SK-N-SH (cell line): Measurements from ENCODE around the gene DLGAP5. TPM values are rescaled to one million over a fixed set of nuclear protein-coding genes. Genes with fewer than 3 reads are reported as not detected.
A peak's percentile ranks its signal among the peaks of the same experiment; 100 is the strongest.

ENCODE experiments used
- CTCF ChIA-PET: fragments of 300-600, 350-600 bp; formaldehyde crosslinking; extraction: SDS; loops from one replicate; lab custom pipeline; 2021; lab: Yijun Ruan, JAX
- POLR2A ChIA-PET: fragments of 350-600 bp; sonication (Branson Sonifier 250); formaldehyde crosslinking; extraction: SDS; loops from one replicate; lab custom pipeline; 2020; ENCODE audit warnings: antibody characterized with exemption, inconsistent platforms; lab: Yijun Ruan, JAX
- DNase-seq: peaks from one replicate; pipeline ENCODE4 v3.0.0; 2012
- H2AFZ ChIP-seq: fragments of 200-600 bp; sonication (generic); 2 replicates; pipeline ENCODE4 v1.8.1; 2016; ENCODE audit warnings: antibody characterized with exemption, mild to moderate bottlenecking, low read depth
- H3F3A ChIP-seq: fragments of 200-600 bp; sonication (generic); replicated peaks from 2 replicates; pipeline ENCODE3; 2016; ENCODE audit warnings: antibody characterized with exemption, mild to moderate bottlenecking; ENCODE audit not compliant: insufficient read depth
- H3K27ac ChIP-seq, 2 experiments: fragments of 200-500 bp in 1 of 2; fragments of 200-600 bp in 1 of 2; sonication (Bioruptor generic) in 1 of 2; sonication (generic), shearing (Covaris generic) in 1 of 2; 2 replicates each; pipeline versions ENCODE4 v1.5.1 to v1.6.1; 2014 to 2016; ENCODE audit warnings: low read depth in 2 of 2, inconsistent platforms in 1 of 2, low read length in 1 of 2, mild to moderate bottlenecking in 1 of 2, mixed read lengths in 1 of 2
- H3K27me3 ChIP-seq: fragments of 200-600 bp; sonication (generic), shearing (Covaris generic); 2 replicates; pipeline ENCODE4 v1.6.1; 2016; ENCODE audit warnings: mixed run types; ENCODE audit not compliant: insufficient read depth
- H3K36me3 ChIP-seq, 2 experiments: fragments of 200-500 bp in 1 of 2; fragments of 200-600 bp in 1 of 2; sonication (Bioruptor generic) in 1 of 2; sonication (generic) in 1 of 2; replicated peaks in 1 of 2; 2 replicates each; pipeline versions ENCODE3 to v1.5.1; 2014 to 2016; ENCODE audit warnings: low read length in 1 of 2, mild to moderate bottlenecking in 1 of 2; ENCODE audit not compliant: insufficient read depth in 2 of 2, control insufficient read depth in 1 of 2
- H3K4me1 ChIP-seq, 2 experiments: fragments of 200-500 bp in 1 of 2; fragments of 200-600 bp in 1 of 2; sonication (Bioruptor generic) in 1 of 2; sonication (generic), shearing (Covaris generic) in 1 of 2; 2 replicates each; pipeline versions ENCODE4 v1.5.1 to v1.6.1; 2014 to 2016; ENCODE audit warnings: low read depth in 1 of 2, low read length in 1 of 2, mixed run types in 1 of 2; ENCODE audit not compliant: insufficient read depth in 2 of 2, control insufficient read depth in 1 of 2
- H3K4me2 ChIP-seq: fragments of 200-600 bp; sonication (generic), shearing (Covaris generic); 2 replicates; pipeline ENCODE4 v1.6.1; 2017; ENCODE audit warnings: mixed run types
- H3K4me3 ChIP-seq, 2 experiments: fragments of 200-500 bp in 1 of 2; fragments of 200-600 bp in 1 of 2; sonication (Bioruptor generic) in 1 of 2; sonication (generic), shearing (Covaris generic) in 1 of 2; 2 replicates each; pipeline versions ENCODE4 v1.5.1 to v1.8.1; 2014 to 2016; ENCODE audit warnings: low read depth in 2 of 2, inconsistent platforms in 1 of 2, low read length in 1 of 2, mild to moderate bottlenecking in 1 of 2, mixed read lengths in 1 of 2, moderate library complexity in 1 of 2
- H3K79me2 ChIP-seq: fragments of 200-600 bp; sonication (generic); 2 replicates; pipeline ENCODE4 v1.8.1; 2017; ENCODE audit warnings: mild to moderate bottlenecking; ENCODE audit not compliant: insufficient read depth
- H3K9ac ChIP-seq: fragments of 200-600 bp; sonication (generic); 2 replicates; pipeline ENCODE4 v1.6.1; 2017; ENCODE audit warnings: mixed run types
- H3K9me2 ChIP-seq: fragments of 200-600 bp; sonication (generic); 2 replicates; pipeline ENCODE4 v1.6.1; 2017; ENCODE audit warnings: mixed run types
- H3K9me3 ChIP-seq: fragments of 200-600 bp; sonication (generic); 2 replicates; pipeline ENCODE4 v1.6.1; 2017; ENCODE audit warnings: mixed run types, mild to moderate bottlenecking, moderate library complexity
- H4K20me1 ChIP-seq: fragments of 200-600 bp; sonication (generic); 2 replicates; pipeline ENCODE4 v1.6.1; 2017; ENCODE audit warnings: mild to moderate bottlenecking, mixed run types; ENCODE audit not compliant: insufficient read depth
- FOSL2 ChIP-seq: IDR thresholded peaks from 2 replicates; pipeline ENCODE4 v1.4.0; 2012; ENCODE audit warnings: low read depth, mild to moderate bottlenecking, moderate library complexity, borderline replicate concordance
- FOXJ3 ChIP-seq: sonication (generic); formaldehyde crosslinking; IDR thresholded peaks from 2 replicates; pipeline ENCODE4 v1.5.1; 2020; ENCODE audit warnings: mild to moderate bottlenecking, missing genetic modification reagents
- FOXM1 ChIP-seq: IDR thresholded peaks from 2 replicates; pipeline ENCODE4 v1.4.0; 2012; ENCODE audit warnings: low read depth, mild to moderate bottlenecking
- GABPA ChIP-seq: IDR thresholded peaks from 2 replicates; pipeline ENCODE4 v1.4.0; 2012; ENCODE audit warnings: low read depth, mild to moderate bottlenecking
- GATA2 ChIP-seq: sonication (generic); formaldehyde crosslinking; IDR thresholded peaks from 2 replicates; pipeline ENCODE4 v1.5.0; 2020; ENCODE audit warnings: mild to moderate bottlenecking, missing genetic modification reagents
- NFIC ChIP-seq: IDR thresholded peaks from 2 replicates; pipeline ENCODE4 v1.4.0; 2012; ENCODE audit warnings: borderline replicate concordance
- RFX5 ChIP-seq: IDR thresholded peaks from 2 replicates; pipeline ENCODE4 v1.6.1; 2012; ENCODE audit warnings: mild to moderate bottlenecking, improper control_type of control experiment, low read length
- TCF12 ChIP-seq: IDR thresholded peaks from 2 replicates; pipeline ENCODE4 v1.4.0; 2012
- TEAD4 ChIP-seq: IDR thresholded peaks from 2 replicates; pipeline ENCODE4 v1.4.0; 2012; ENCODE audit warnings: mild to moderate bottlenecking, borderline replicate concordance; ENCODE audit not compliant: insufficient read depth
- WGBS: methylation state at CpG from one replicate; pipeline ENCODE4 v1.1.6; 2017; ENCODE audit warnings: low lambda C conversion rate; 5-methylcytosine and 5-hydroxymethylcytosine counted together
- polyA plus RNA-seq, 3 experiments: library from polyadenylated mRNA; depleted of rRNA; stranded (reverse); fragments of >200 nt; gene quantifications; 2 replicates each; pipeline ENCODE4 v1.2.3, GENCODE V29; 2012
- TF ChIP-seq, protein P1 (sequence below): fragments of 200-600 bp; sonication (generic); IDR thresholded peaks from 2 replicates; pipeline ENCODE4 v1.6.1; 2017; ENCODE audit warnings: antibody characterized with exemption, mild to moderate bottlenecking, moderate library complexity

DLGAP5 gene
- polyA plus RNA-seq, 1 of the 3 experiments (the other 2 are of a cell fraction) = 6.4 TPM

DNA sequence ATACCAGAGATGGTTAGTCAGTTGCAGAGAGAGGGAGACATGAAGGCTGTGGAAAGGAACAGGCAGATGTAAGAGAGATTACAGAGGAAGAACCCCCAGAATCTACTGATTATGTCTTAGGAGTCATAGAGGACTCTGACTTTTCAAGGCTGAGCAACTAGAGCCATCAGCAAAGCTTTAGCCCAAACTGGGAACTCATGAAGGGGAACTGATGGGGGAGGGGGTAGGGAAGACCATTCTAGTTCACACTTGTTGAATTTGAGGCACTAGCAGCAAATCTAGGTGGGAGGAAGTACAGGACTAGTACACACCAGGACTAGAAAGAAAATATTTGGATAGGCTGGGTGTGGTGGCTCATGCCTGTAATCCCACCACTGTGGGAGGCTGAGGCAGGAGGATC lies 52.2 kb downstream of the DLGAP5 start:
- ChIA-PET POLR2A (no interaction called here), CTCF (interaction anchor here (2.7 to 2.8 kb wide), 2 partner anchors 21 to 88 kb away, joined by 8 to 21 read pairs; partner anchors contain the start of gene MAPK1IP1L)
- TF ChIP-seq RFX5 (no peak), GATA2 (CRISPR knock-in tag) (no peak), FOSL2 (no peak), TEAD4 (no peak), FOXJ3 (CRISPR knock-in tag) (no peak), NFIC (no peak)
- H3K27ac ChIP-seq = no peak overlapping the region
- H3K79me2 ChIP-seq = peaks cover 44% of the 10 kb centered on the region
- no peaks in the 10 kb centered on the region for H3K9me2 ChIP-seq
- H3K36me3 ChIP-seq = peaks cover 48 to 59% of the 10 kb centered on the region in 2 experiments
- peaks cover 5% of the 10 kb centered on the region; the same call in 1 of the 2 replicates for H4K20me1 ChIP-seq
- H3K9ac ChIP-seq = no peak overlapping the region
- no peak for DNase-seq
- H2AFZ ChIP-seq = no peak overlapping the region
- H3K4me1 ChIP-seq = peaks cover 7 to 11% of the 10 kb centered on the region in 2 experiments; a peak in 3 of 4 replicates
- H3F3A ChIP-seq = peaks cover 7% of the 10 kb centered on the region
- H3K9me3 ChIP-seq = no peaks in the 10 kb centered on the region
- H3K4me3 ChIP-seq = no peak overlapping the region
- no peak overlapping the region for H3K4me2 ChIP-seq
- H3K27me3 ChIP-seq = no peaks in the 10 kb centered on the region

DNA sequence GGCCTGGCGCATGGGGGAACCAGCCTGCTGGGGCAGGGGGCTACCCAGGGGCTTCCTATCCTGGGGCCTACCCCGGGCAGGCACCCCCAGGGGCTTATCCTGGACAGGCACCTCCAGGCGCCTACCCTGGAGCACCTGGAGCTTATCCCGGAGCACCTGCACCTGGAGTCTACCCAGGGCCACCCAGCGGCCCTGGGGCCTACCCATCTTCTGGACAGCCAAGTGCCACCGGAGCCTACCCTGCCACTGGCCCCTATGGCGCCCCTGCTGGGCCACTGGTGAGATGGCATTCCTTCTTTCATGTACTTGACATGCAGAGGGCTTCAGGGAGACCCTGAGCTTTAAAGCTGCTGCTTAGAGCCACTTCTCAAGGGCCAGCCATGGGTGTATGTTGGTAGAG lies 53.3 kb downstream of the DLGAP5 start:
- Histone ChIP-seq H3F3A (peaks cover 11% of the 10 kb centered on the region), H3K9me3 (no peaks in the 10 kb centered on the region), H4K20me1 (peaks cover 6% of the 10 kb centered on the region; the same call in 1 of the 2 replicates), H3K4me3 (no peak overlapping the region), H3K9me2 (no peaks in the 10 kb centered on the region), H3K79me2 (peaks cover 51% of the 10 kb centered on the region), H3K27me3 (no peaks in the 10 kb centered on the region), H3K4me1 (peaks cover 13 to 16% of the 10 kb centered on the region in 2 experiments; a peak in 3 of 4 replicates), H3K36me3 (peaks cover 48 to 52% of the 10 kb centered on the region in 2 experiments), H3K4me2 (no peak overlapping the region), H3K9ac (no peak overlapping the region), H3K27ac (no peak overlapping the region; a peak in 1 of 4 replicates), H2AFZ (no peak overlapping the region)
- CTCF ChIA-PET = interaction anchor here (0.6 to 2.8 kb wide), 10 partner anchors 8 to 1381 kb away, joined by 3 to 21 read pairs (median 4); partner anchors contain the start of gene MAPK1IP1L
- POLR2A ChIA-PET = interaction anchor here (0.6 kb wide), 1 partner anchor 70 kb away, joined by 3 read pairs; no protein-coding TSS in a partner anchor
- DNase-seq = no peak
- 92% methylated on average over 4 of the region's 7 CpGs for WGBS
- TF ChIP-seq, protein P1, sequence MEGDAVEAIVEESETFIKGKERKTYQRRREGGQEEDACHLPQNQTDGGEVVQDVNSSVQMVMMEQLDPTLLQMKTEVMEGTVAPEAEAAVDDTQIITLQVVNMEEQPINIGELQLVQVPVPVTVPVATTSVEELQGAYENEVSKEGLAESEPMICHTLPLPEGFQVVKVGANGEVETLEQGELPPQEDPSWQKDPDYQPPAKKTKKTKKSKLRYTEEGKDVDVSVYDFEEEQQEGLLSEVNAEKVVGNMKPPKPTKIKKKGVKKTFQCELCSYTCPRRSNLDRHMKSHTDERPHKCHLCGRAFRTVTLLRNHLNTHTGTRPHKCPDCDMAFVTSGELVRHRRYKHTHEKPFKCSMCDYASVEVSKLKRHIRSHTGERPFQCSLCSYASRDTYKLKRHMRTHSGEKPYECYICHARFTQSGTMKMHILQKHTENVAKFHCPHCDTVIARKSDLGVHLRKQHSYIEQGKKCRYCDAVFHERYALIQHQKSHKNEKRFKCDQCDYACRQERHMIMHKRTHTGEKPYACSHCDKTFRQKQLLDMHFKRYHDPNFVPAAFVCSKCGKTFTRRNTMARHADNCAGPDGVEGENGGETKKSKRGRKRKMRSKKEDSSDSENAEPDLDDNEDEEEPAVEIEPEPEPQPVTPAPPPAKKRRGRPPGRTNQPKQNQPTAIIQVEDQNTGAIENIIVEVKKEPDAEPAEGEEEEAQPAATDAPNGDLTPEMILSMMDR = peak; percentile 32; the same call in 1 of the 2 replicates
- TF ChIP-seq FOXM1 (no peak), GATA2 (CRISPR knock-in tag) (no peak), GABPA (no peak), TCF12 (no peak)
